HG02852 (cell line): ENCODE results near the gene PLCL1.

ENCODE experiments used
- ATAC-seq: cut with Tn5 transposase; IDR thresholded peaks from one replicate; pipeline ENCODE4 v1.9.1; 2021; ENCODE audit warnings: mild to moderate bottlenecking, moderate library complexity; ENCODE audit not compliant: unreplicated experiment

Gene PLCL1

DNA sequence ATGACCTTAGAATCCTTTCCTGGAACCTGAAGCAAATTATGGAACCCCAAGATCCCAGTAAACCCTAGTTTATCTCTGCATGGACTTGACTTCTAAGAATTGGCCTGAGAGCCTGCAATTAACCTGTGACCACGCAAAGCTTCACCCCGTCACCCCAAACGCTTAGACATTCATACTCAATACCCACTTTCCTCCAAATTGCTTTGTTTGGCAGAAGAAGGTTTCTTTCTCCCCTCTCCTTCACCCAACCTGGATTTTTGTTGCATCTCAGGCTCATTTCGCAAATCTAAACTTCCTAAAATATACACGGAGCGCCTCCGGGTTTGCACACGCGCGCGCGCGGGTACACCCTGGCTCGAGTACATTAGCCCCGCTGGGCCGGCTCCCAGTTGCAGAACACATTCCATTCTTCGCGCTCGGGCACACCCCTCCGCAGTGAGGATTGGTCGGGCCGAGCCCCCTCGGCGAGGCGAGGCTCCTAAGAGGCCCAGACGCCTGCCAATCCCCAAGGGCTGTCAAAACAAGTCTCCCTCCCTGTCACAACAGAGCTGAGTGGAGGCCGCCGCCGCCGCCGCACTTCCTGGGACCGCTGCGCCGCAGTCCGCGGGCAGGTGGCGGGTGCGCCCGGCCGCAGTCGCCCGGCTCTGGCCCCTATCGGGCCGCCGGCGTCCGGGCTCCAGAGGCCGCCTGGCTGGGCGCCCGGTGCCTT, at the start of gene PLCL1:
Gene PLCL1, plus strand, starts transcription at position 545 of the 709 bp plus-strand sequence.
- peak; percentile 99 for ATAC-seq

DNA sequence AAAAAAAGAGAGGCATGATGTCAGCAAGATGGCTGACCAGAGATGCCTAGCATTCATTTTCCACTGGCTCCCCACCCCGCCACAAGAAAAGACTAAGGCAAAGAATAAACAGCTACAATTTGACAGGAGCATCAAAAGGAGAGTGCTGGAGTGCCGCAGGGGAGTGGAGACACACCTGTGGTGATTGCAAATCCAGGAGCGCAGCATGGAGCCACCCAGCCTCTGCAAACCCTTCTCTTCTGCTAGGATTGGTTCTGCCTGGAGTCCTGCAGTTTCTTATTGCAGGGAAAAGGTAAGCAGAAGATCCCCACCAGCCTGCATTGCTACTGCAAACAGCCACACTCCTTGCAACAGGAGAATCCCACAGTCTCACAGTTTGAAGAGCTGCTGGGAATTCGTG, 45.4 kb upstream of the PLCL1 start:
- no peak for ATAC-seq

DNA sequence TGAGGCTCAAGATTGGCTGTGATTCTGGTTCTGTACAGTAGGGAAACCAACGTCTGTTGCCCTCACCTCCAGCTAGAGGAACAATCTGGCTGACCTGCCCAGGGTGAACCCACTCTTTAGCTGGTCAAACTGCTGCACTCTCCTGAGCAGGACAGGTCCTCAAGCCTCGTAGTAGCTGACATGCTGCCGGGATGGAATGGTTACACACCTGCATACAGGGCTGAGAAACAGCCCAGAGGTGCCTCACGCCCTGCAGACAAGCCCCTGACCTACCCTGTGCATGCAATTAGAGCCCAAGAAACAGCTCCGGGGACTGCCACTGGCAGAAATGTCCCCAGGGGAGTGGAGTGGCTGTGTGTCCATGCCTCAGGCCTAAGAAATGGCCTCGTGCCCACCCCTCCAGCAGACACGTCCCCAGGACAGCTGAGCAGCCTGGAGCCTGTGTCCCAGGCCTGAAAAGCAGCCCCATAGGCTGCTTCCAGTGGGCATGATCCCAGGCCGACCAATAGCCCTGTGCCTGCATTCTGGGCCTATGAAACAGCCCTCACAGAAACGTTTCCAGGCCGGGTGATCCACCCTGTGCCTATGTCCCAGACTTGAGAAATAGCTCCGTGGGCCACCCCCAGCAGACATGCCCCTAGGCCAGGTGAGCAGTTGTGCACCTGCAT, 44.6 kb upstream of the PLCL1 start:
- no peak for ATAC-seq

DNA sequence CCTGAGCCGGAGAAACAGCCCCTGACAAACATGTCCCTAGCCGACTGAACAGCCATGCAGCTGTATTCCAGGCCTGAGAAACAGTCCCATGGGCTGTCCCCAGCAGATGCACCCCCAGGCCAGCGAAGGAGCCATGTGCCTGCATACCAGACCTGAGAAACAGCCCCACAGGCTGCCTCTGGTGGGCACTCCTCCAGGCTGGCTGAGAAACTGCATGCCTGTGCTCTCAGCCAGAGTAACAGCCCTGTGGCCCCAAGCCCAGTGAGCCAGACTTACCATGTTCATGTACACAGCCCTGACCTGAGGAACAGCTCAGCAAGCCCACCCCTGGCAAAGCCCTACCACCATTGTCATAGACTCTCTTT, 44.1 kb upstream of the PLCL1 start:
- no peak for ATAC-seq

DNA sequence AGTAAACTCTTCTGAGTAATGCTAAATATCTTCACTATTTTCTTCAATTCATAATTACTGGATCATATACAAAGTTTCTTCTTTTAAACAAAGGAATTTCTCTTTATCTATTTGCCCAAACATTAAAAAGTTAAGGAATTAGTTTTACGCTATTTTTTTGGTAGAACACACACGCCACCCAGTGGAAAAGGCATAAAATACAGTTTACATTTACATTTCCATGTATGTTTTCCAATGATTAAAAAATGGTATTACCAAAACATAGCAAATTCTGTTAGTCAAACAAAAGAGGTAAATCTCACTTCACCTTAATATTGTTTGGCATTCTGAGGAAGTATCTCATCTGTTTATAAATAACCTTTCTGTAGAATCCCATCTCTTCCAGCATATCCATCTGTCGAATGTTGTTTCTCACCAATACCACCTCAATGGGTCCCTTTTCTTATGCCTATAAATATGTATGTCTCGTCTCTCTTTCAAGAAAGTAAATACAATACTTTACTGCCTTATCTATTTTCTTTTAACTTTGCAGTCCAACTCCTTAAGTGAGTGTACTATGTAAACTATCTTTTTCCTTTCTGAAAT, 26.5 kb upstream of the PLCL1 start:
- no peak for ATAC-seq

- ATAC-seq: no peak
Measured at GRCh38 chr2:197779261-197779660, 25.1 kb upstream of the PLCL1 start.

GRCh38 chr2:197782126-197782525, 22.3 kb upstream of the PLCL1 start:
- no peak for ATAC-seq

- ATAC-seq: no peak
Measured at GRCh38 chr2:197784956-197785941, 19.1 kb upstream of the PLCL1 start, which contains the start of gene BOLL. Gene BOLL (minus strand): TSS chr2:197785319. CDS start chr2:197781850, 3,469 bp downstream.

GRCh38 chr2:197786010-197786877, 18.1 kb upstream of the PLCL1 start:
- ATAC-seq: peak; percentile 70

DNA sequence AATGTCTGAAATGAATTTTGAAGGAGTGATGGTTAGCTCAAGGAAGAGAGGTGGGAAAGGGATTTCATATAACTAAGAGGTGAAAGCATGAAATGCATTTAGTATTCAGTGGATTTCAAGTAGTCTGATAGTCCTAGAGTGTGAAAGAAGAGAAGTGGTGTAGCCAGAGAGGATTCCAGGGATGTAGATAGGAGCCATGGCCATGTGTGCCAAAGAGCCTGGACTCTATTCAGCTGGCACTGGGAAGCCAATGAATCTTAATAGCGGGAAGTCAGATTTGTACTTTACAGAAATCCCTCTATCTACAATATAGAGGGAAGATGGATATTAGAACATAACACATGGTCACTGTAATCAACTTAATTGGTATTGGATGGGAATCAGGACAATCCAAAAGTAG, 10.9 kb upstream of the PLCL1 start:
- no peak for ATAC-seq

DNA sequence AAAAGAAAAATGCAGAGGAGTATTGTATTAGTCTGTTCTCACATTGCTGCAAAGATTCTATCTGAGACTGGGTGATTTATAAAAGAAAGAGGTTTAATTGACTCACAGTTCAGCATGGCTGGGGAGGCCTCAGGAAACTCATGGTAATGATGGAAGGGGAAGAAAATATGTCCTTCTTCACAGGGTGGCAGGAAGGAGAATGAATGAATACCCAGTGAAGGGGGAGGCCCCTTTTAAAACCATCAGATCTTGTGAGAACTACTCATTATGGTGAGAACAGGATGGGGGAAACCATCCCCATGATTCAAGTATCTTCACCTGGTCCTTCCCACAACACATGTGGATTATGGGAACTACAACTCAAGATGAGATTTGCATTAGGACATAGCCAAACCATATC, 9.1 kb upstream of the PLCL1 start:
- ATAC-seq: no peak

GRCh38 chr2:197798187-197798586, 6.2 kb upstream of the PLCL1 start:
- ATAC-seq: no peak

DNA sequence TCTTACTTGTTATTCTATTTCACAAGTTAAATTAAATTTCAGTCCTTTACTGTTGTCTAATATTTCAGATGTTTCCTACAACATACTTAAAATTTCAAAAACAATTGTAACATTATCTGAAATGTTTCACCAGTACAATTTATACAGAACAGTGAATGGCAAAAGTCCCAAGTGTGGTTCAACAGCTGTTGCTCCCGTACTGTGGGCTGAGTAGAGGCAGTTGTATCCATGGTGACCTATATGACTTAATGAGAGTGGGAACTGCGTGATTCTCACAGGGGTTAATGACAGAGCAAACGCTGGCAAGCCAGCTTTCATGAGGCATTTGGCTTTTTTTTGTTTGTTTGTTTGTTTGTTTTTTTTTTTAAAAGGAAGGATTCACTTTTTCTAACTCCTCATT, 5.3 kb upstream of the PLCL1 start:
- no peak for ATAC-seq

DNA sequence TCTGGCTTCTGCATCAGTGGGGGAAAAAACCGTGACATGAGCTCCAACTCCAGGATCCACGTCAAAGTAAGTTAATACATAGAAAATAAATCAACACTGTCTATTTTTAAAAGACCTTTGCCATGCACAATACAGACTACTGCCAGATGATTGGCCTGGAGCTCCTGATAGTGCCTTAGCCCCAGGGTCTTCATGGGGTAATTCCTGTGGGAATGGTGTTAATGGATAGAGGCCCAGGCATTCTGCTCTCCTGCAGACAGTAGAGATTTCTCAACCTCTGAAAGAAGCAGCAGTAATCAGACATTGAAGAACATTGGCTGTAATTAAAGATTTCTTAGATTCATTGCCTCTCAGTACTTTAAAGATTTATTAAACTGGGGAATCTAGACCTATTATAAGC, 4.3 kb upstream of the PLCL1 start:
- ATAC-seq: no peak

- no peak for ATAC-seq
Measured at GRCh38 chr2:197801033-197801432, 3.4 kb upstream of the PLCL1 start.

DNA sequence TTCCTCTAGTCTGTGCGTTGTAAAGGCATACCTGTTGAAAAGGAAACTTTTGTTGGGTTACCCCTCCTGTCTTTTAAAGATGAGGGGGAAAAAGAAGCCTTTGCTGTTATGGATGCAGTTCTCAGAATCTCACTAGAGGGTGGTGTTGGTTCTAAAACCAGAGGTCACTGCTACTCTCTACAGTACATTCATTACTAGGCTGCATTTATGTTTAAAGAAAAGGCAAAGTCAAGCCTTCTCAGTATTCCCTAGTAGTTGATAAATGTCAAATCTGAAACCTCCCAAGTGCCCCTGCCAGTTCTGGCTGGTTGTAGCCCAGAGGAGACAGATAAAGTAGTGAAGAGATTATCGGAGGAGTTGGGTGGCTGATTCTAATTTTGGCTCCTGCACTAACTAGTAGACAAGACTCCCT, 1.4 kb upstream of the PLCL1 start:
- no peak for ATAC-seq

DNA sequence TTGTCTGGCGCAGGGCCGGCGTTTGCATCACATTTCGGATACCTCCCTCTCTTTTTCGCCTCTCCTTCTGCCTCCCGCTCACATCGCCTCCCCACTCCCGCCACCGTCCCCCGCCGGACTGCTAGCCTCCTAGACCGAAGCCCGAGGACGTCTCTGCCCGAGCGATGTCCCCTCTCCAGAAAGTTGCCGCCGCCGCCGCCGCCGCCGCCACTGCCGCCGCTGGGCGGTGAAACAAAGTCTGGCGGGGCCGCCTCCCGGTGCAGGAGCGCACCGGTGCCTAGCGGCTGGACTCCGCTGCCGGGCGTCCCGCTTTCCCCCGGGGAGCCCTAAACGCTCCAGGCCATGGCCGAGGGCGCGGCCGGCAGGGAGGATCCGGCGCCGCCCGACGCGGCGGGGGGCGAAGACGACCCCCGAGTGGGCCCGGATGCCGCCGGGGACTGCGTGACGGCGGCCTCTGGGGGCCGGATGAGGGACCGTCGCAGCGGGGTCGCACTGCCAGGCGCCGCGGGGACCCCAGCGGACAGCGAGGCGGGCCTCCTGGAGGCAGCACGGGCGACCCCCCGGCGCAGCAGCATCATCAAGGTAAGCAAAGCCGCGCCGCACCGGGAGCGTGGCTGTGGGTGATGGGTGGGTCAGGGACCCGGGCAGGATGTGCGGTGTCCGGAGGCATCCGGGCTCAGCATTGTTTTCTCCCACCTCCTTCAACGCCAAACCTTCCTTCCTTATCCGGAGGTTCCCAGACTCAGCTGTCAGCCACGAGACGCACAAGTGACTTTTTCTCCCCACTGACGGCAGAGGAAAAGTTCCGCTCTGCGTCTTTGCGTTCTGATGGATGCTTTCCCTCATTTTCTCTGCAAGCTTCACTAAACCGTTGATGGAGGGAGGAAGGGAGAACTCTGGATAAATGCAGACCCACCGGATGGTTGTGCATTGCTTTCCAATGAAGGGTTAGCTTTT, 643 bp downstream of the PLCL1 start:
- ATAC-seq: peak; percentile 39

DNA sequence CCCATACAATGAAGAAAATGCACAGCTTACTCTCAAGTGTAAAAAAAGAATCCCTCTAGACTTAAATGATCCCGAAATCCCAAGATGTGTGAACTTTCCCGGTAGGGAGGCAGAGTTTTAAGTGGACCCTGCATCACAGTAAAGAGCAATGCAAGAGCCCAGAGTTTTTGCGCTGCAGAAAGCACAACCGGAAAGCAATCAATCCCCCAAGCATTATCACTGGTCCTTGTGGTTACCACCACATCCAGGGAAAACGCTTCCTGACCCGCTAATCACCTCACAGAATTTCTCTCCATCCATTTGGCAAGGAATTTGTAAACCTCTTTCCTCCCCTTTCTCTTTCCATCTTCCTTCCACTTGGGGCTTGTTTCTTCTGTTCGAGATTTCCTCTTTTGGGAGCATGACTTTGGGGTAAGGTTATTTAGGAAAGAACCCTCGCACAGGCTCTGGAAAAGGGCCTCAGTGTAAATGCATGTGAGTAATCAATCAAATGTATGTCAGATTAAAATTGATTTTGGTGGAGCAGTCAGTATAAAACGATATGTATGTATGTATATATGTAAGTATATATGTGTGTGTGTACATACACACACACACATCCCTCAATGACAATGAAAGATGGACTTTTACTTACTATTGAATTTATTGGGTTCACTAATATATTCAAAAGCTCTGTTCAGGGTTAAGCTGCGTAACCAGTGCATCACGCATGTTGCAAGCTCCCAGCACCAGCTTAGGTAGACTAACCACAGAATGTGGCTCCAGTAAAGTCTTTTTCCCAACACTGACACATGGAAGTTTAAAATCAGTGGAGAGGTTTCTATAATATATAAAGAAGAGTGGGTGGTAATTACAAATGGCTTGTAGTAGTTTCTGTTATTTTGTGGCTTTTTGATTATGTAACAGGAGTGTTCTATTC, 1.6 kb downstream of the PLCL1 start:
- ATAC-seq: no peak
